ENCODE results near the gene SIVA1. TPM values are rescaled to one million over a fixed set of nuclear protein-coding genes. Genes with fewer than 3 reads are reported as not detected.

SIVA1 gene
- total RNA-seq, 1 donor = 67.8 TPM

DNA sequence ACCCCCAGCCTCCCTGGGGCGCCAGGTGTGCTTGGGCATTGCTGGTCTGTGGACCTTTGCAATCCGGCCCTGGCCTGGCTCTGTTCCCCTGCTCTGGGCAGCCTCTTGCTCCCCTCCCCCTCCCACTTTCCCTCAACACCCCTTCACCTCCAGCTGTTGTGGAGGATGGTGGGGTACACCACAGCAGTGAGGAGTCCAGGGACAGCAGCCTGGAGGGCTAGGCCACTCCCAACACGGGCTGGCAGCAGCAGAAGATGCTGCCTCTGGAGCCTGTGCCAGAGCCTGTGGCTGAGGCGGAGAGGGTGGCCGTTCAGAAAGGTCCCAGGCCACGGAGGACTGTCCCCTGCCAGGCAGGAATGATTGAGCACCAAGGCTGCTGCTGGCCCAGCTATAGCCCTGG is 55.5 kb downstream of the SIVA1 start:
- no peak for TF ChIP-seq CTCF (IDR thresholded peaks at IDR 0.05; ENCODE audit: insufficient read depth, low read depth, low read length)
- no peak for DNase-seq (ENCODE audit: low read depth)
- H3K4me3 ChIP-seq (ENCODE audit: low read depth, low read length) = no peak overlapping the region

Other genes with a start within 250 kb of the SIVA1 start
- not detected in 2 replicates for gene C14orf180, start 173.4 kb upstream of the SIVA1 start, total RNA-seq
- gene TMEM179, start 148.4 kb upstream of the SIVA1 start, total RNA-seq = under 0.01 TPM in 1 of 2 replicates, not detected in the other
- 47.0 and 68.7 TPM in 2 replicates for gene INF2, start 63.5 kb upstream of the SIVA1 start, total RNA-seq
- gene ADSS1, start 28.9 kb upstream of the SIVA1 start, total RNA-seq = 1.3 and 4.3 TPM in 2 replicates
- gene AKT1, start 42.6 kb downstream of the SIVA1 start, total RNA-seq = 233 and 261 TPM in 2 replicates
- gene ZBTB42, start 48.0 kb downstream of the SIVA1 start, total RNA-seq = 3.5 and 4.3 TPM in 2 replicates
- gene CEP170B, start 112.1 kb downstream of the SIVA1 start, total RNA-seq = 19.4 and 22.5 TPM in 2 replicates
- gene PLD4, start 171.7 kb downstream of the SIVA1 start, total RNA-seq = under 0.01 TPM in 1 of 2 replicates, not detected in the other
- gene AHNAK2, start 225.2 kb downstream of the SIVA1 start, total RNA-seq = 32.2 and 32.4 TPM in 2 replicates
- gene CLBA1, start 232.6 kb downstream of the SIVA1 start, total RNA-seq = 5.8 and 6.9 TPM in 2 replicates